COLO668 (cell line): ENCODE measurements around the gene B3GALNT2.
"Not testable (repeated sequence)": the region's sequence is repeated elsewhere in the genome, so short reads cannot be mapped to it uniquely, and the experiment has no call there.

Experiments
- DNase-seq: peaks from one replicate; lab custom pipeline; 2025; ENCODE audit not compliant: unreplicated experiment; lab: John Stamatoyannopoulos, UW

B3GALNT2 gene

DNA sequence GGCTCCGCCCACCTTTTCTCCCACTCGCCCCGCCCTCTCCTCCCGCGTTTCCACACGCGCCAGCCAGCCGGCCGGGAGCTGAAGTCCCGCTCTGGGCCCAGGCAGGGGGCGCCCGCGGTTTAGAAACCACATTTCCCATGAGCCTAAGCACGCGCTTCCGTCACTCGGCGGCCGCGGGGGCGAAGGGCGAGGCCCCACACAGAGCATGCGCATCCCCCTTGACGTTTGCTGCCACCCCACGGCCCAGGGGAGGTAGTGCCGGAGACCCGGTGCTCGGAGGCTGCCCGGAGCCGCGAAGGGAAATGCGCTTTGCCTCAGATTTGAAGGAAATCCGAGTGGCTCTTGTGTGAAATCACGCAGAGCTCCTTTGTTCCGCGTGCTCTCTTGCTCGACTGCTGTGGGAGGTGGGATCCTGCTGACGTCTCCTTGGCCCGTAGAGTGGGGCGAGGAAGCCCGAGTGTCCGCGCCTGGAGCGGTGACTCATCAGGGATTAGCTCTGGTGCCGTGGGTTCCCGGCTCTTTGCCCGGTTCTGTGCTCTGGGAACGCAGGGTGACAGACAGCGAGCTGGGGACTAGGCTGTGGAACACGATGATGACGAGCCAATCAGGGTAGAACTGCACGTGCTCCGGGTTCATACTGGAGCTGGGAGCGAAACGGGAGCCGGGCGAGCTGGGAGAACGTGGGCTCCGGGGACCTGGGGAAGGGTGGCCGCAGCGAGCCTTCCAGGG lies 406 bp upstream of the B3GALNT2 start:
- DNase-seq = peak; percentile 100

DNA sequence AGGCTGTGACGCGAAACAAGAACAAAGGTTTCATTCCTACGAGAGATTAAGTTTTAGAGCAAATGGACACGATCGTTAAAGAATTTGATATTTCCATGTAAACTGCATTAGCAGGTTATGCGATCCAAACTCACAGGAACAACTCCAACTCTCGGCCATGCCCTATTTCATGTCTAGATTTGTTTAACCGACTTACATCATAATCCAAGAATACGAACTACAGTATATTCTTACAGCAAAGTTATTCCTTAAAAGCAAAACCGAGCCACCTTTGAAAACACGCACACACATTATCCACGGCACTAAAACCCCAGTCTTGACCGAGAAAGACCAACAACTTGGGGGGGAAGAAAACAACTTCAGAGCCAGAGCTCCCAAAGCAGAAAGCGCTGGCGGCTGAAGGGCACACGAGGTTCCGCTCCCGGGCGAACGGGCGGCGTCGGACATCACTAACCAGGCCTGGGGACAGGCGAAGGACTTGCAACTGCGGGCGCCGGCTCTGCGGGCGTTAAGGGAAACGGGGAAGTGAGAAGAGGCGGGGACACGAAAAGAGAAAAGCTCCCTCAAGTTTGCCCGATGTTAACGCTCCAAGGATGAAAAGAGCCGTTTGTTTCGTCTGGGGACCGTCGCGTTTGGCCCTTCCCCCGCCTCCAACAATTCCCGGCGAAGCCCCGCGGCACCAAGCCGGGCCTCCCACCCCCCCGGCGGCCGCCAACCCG lies 690 bp downstream of the B3GALNT2 start:
- peak; percentile 79 for DNase-seq

DNA sequence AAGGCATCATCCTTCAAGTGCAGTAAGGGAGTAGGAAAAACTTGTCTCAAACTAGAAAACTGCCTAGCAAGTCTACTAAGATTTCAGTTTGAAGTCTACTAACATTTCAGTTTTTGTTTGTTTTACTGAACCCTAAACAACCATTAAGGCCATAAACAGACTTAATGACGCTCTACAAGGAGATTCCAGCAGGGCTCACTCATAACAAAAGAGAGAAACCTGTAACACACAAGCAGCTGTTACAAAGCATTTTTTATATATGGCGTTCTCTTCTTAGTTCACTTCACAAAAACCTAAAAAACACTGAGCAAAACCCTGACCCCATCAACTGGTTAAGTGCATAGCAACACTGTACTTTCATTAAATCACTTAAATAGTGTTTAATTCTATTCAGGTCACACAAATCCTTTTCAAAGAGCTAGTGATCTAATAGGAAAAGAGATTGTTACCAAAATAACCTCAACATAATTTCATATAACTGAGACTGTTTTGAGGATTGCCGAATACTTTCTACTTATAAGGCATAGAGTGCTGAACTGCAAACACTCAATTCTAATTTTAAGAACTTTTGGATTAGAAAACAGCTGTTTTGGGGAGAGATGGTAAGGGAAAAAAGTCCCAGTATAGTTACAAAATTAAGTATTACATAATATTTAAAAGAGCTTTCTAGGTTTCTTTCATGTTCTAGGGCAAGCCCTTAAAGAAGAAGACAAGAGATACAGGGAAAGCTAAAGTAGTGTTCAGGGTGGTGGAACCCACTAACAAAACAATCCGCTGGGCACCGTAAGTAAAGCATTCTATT lies 1.4 kb downstream of the B3GALNT2 start:
- no peak for DNase-seq

DNA sequence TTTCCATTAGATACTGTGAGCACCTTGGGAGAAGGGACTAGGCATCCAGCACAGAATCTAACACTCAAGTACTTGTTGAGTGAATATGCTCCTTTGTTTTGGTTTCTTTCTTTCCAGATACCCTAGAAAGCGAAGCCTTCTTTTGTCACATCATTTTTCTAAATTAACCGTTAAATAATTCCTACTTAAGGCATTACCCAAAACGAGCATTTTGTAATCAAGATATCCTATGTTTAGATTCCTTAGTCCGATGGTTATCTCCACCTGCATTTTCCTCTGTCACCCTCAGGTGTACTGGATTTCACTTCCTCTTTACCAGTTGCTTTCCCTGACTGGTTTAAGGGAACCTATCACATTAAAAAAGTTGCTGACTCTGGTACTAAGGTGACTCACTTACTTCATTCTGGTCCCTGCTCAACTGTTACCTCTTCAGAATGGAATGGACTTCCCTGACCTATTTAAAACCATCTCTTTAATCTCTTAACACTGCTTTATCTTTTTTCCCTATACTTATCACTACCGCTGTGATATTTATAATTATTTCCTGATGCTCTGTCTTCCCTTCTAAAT lies 3.2 kb downstream of the B3GALNT2 start:
- DNase-seq = no peak

DNA sequence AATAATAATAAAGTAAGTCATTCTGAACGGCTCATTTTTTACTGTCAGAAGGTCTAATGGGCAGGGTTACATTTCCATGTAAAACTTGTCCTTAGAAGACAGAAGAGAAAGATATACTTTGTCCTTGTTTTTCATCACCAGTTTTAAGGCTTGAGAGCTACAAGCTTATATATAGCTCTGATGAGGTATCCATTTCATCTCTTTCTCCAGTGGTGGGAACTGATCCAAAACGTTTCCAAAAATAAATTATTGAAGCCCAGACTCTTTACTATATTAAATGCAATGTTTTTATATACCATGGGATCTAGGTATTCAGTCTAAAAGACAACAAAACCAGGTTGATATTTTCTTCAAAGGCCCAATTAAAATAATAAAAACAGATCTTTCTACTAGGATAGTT lies 8.7 kb downstream of the B3GALNT2 start:
- no peak for DNase-seq

- no peak for DNase-seq
Measured at GRCh38 chr1:235495030-235495429, 9.2 kb downstream of the B3GALNT2 start.

- no peak for DNase-seq
Measured at GRCh38 chr1:235494531-235494930, 9.7 kb downstream of the B3GALNT2 start.

DNA sequence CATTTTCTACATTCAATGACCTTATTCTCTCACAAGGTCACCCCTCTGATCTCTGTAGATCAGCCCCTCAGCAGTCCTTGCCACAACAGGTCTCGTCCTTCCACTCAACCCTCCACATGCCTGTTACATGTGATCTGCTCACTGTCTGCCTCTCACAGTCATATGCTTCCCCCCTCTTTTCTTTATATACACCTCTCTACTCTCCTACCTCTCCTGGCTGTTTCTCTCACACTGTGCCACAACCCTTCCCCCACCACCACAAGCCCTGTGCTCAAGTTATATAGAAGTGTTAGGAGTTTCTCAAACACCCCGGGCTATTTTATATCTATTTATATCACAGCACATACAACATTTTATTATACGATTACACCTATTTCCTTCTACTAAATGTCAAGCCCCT lies 12.6 kb downstream of the B3GALNT2 start:
- no peak for DNase-seq

- no peak for DNase-seq
Measured at GRCh38 chr1:235486321-235486720, 17.9 kb downstream of the B3GALNT2 start.

DNA sequence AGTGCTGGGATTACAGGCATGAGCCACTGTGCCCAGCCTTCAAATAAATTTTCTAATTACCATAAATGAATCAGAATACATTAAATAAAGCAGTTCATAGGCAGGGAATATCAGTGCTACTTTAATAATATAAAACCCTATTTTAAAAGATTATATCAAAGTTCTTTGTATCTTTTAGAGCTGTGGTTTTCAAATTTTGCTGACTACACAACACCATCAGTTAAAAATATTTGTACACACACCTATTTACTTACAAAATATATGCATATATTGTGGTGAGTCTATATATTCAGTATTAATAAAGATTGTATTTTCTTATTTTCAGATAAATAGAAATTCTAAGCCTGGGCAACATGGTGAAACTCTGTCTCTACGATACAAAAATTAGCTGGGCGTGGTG lies 18.7 kb downstream of the B3GALNT2 start:
- no peak for DNase-seq

- DNase-seq = no peak
Measured at GRCh38 chr1:235483090-235483489, 21.2 kb downstream of the B3GALNT2 start.

DNA sequence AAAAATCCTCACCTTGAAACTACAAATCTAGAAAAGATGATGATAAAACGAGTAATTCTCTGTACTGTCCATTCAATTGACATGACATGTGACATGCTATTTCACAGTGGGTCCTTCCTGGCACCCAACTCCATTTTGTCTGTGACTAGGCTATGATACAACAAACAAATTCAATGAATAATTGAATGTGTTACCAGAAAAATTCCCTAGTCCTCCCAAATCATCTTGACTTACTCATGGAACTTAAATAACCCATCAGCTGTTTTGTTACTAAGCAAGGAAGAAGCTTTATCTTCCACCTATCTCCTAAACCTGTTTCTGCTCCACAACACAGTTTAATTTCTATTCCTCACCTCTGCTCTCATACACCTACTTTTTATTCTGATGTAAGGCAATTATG lies 30.4 kb downstream of the B3GALNT2 start:
- no peak for DNase-seq

DNA sequence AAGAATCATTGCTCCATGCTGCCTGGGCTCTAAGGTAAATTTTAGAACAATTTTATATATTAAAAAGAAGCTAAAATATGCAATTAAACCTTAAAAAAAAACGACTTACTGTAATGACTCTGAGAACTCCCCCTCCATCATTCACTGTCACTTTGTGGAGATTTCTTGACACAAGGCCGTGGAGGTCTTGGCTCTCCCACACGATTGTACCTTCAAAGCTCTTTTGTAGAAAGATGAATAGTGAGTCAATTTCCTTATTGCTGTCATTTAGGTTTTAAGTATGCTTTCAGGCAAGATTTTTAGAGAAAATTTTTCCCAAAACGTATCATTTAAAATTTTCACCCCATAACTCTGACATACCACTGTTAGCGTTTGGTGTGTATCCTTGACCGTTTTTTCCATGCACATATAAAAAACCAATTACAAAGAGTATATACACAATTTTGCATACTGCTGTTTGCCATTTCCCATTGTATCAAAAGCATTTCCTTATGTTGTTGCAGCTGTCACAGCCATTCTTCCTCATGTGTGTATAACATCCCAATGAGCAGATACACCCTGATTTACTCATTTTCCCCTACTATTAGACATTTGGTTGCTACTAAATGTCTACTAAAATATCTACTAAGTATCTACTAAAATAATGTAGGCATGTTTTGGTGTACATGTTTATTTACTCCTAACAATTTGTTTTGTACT lies 33.4 kb downstream of the B3GALNT2 start:
- no peak for DNase-seq

GRCh38 chr1:235469897-235470296 lies 34.4 kb downstream of the B3GALNT2 start:
- DNase-seq = not testable (repeated sequence)

GRCh38 chr1:235468970-235469369 lies 35.3 kb downstream of the B3GALNT2 start:
- DNase-seq = no peak

GRCh38 chr1:235468004-235468403 lies 36.2 kb downstream of the B3GALNT2 start:
- no peak for DNase-seq

GRCh38 chr1:235465066-235465465 lies 39.2 kb downstream of the B3GALNT2 start:
- no peak for DNase-seq

- not testable (repeated sequence) for DNase-seq
Measured at GRCh38 chr1:235462832-235463231, 41.4 kb downstream of the B3GALNT2 start.

GRCh38 chr1:235461954-235462353 lies 42.3 kb downstream of the B3GALNT2 start:
- DNase-seq = no peak

DNA sequence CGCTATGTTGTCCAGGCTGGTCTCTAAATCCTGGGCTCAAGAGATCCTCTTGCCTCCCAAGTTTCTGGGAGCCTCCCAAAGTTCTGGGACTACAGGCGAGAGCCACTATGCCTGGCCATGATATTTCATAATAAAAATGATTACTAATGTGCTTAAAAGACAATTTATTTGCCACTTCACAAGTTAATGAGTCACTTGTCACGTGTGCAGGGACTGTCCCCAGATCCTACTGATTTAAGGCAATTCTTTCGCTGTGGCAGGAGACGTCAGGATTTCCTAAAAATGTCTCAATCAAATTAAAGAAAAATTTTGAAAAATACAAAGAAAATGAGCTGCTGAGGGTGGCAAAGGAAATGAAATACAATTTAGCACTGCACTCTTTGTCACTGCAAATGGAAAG lies 43.5 kb downstream of the B3GALNT2 start:
- DNase-seq = no peak

DNA sequence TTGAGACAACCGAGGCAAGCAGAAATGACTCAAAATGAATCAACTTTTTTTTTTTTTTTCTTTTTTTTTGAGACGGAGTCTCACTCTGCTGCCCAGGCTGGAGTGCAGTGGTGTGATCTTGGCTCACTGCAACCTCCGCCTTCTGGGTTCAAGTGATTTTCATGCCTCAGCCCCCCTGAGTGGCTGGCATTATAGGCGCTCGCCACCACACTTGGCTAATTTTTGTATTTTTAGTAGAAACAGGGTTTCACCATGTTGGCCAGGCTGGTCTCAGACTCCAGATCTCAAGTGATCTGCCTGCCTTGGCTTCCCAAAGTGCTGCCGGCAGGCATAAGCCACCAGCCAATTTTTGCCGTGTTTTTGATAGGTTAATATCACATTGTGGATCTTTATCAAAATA lies 46.4 kb downstream of the B3GALNT2 start:
- DNase-seq = not testable (repeated sequence)
